Effector CD4-positive, alpha-beta T cell (primary cell): ENCODE results near the gene KRTAP2-4.
"Not testable (repeated sequence)": the region's sequence is repeated elsewhere in the genome, so short reads cannot be mapped to it uniquely, and the experiment has no call there.

Source experiments
- DNase-seq: peaks from one replicate; pipeline ENCODE4 v3.0.0-alpha.2; 2020

Gene KRTAP2-4

GRCh38 chr17:41034346-41034935 lies 31.2 kb downstream of the KRTAP2-4 start, which contains the start of gene KRTAP1-3:
TSS of gene KRTAP1-3 (minus strand) at chr17:41034874. CDS start at chr17:41034821, 53 bp downstream.
- not testable (repeated sequence) for DNase-seq

GRCh38 chr17:41029633-41030245 lies 35.9 kb downstream of the KRTAP2-4 start, which contains the start of gene KRTAP1-4:
TSS of gene KRTAP1-4 (minus strand) at chr17:41030195. CDS start at chr17:41030078, 117 bp downstream.
- no peak for DNase-seq

- DNase-seq, result no peak
Measured at GRCh38 chr17:41026715-41027471, 38.8 kb downstream of the KRTAP2-4 start, which contains the start of gene KRTAP1-5. TSS of gene KRTAP1-5 (minus strand) at chr17:41027208. CDS start at chr17:41027155, 53 bp downstream.

GRCh38 chr17:41024697-41025096 lies 41.0 kb downstream of the KRTAP2-4 start:
- DNase-seq, result no peak

GRCh38 chr17:41020336-41020735 lies 45.3 kb downstream of the KRTAP2-4 start:
- DNase-seq, result no peak

- DNase-seq, result no peak
Measured at GRCh38 chr17:41019415-41019814, 46.3 kb downstream of the KRTAP2-4 start.

- no peak for DNase-seq
Measured at GRCh38 chr17:41018541-41018940, 47.1 kb downstream of the KRTAP2-4 start.

GRCh38 chr17:41016578-41017215 lies 49.0 kb downstream of the KRTAP2-4 start:
- DNase-seq, result no peak

GRCh38 chr17:41015454-41015853 lies 50.2 kb downstream of the KRTAP2-4 start:
- DNase-seq, result no peak
